Thyroid gland (tissue), 4 donors: ENCODE data around the gene ZNF469.

ENCODE experiments used
- POLR2A ChIP-seq, 2 donors: fragments of 450-650 bp; IDR thresholded peaks; one replicate each; pipeline ENCODE4 v1.6.1; 2017; ENCODE audit warnings: antibody characterized with exemption in 2 of 2, mild to moderate bottlenecking in 2 of 2, moderate library complexity in 1 of 2
- TF ChIP-seq, protein P1 (sequence below), 6 experiments: fragments of 200-600 bp in 3 of 6; fragments of 450-650 bp in 3 of 6; sonication (generic) in 3 of 6; IDR thresholded peaks; one replicate each; pipeline ENCODE4 v1.5.1; 2016 to 2019; ENCODE audit warnings: antibody characterized with exemption in 6 of 6, mild to moderate bottlenecking in 2 of 6, inconsistent platforms in 1 of 6, moderate library complexity in 1 of 6

DNA sequence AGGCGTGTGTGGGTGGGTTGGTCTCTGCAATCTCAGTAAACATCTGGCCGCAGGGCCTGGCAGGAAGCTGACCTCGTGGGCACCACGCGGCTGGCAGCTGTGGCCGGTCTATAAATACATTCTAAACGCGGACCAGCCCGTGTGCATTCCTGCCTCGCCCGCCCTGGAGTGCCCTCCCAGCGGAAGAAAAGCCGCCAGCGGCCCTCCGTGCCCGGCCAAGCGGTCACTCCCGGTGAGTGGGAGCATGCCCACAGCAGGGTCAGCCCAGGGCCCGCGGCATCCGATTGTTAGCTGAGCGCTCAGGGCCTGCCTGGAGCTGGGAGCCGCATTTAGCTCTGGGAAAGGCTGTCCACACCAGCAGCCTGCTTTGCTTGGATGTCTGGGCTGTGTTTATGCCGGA is 10.3 kb downstream of the ZNF469 start:
- TF ChIP-seq, protein P1, sequence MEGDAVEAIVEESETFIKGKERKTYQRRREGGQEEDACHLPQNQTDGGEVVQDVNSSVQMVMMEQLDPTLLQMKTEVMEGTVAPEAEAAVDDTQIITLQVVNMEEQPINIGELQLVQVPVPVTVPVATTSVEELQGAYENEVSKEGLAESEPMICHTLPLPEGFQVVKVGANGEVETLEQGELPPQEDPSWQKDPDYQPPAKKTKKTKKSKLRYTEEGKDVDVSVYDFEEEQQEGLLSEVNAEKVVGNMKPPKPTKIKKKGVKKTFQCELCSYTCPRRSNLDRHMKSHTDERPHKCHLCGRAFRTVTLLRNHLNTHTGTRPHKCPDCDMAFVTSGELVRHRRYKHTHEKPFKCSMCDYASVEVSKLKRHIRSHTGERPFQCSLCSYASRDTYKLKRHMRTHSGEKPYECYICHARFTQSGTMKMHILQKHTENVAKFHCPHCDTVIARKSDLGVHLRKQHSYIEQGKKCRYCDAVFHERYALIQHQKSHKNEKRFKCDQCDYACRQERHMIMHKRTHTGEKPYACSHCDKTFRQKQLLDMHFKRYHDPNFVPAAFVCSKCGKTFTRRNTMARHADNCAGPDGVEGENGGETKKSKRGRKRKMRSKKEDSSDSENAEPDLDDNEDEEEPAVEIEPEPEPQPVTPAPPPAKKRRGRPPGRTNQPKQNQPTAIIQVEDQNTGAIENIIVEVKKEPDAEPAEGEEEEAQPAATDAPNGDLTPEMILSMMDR (IDR thresholded peaks at IDR 0.05) = no peak
- TF ChIP-seq POLR2A (IDR thresholded peaks at IDR 0.05) = no peak
